Right cardiac atrium (tissue), 5 donors: Measurements from ENCODE around the gene PAX6. TPM values are rescaled to one million over a fixed set of nuclear protein-coding genes. Genes with fewer than 3 reads are reported as not detected.

Experiments
- ATAC-seq, 2 donors: fragments of 200-7000 bp; cut with Tn5 transposase; one replicate each; pipeline versions ENCODE4 v1.8.0 to v1.9.1; 2020; ENCODE audit warnings: moderate library complexity in 2 of 2, mild to moderate bottlenecking in 1 of 2
- DNase-seq, 3 donors: peaks; one replicate each; pipeline ENCODE4 v3.0.0-alpha.2; 2020
- H3K27ac ChIP-seq: one replicate; pipeline ENCODE4 v1.5.1; 2013; ENCODE audit warnings: mild to moderate bottlenecking, low read length, control low read depth, moderate library complexity
- H3K27me3 ChIP-seq: one replicate; pipeline ENCODE4 v1.6.1; 2013; ENCODE audit not compliant: control insufficient read depth, insufficient read depth
- H3K4me1 ChIP-seq: one replicate; pipeline ENCODE4 v1.6.1; 2013; ENCODE audit warnings: low read length; ENCODE audit not compliant: control insufficient read depth, insufficient read depth
- H3K4me3 ChIP-seq: one replicate; pipeline ENCODE4 v1.5.1; 2013; ENCODE audit warnings: low read length, control low read depth
- H3K9me3 ChIP-seq: one replicate; pipeline ENCODE4 v1.6.1; 2013; ENCODE audit warnings: low read length; ENCODE audit not compliant: control insufficient read depth
- WGBS: extraction: QIAGEN DNeasy Blood & Tissue Kit; methylation state at CpG from one replicate; pipeline ENCODE4 v1.1.7; 2013; 5-methylcytosine and 5-hydroxymethylcytosine counted together
- intact Hi-C, 4 donors: fragments of 100-400 bp; cut with DNase I; formaldehyde crosslinking; loops; one replicate each; pipeline versions ENCODE4 v1.11.0 to v1.14.0; 2022 to 2023
- polyA plus RNA-seq: library from polyadenylated mRNA; stranded (reverse); fragments of 200-250 nt; gene quantifications from one replicate; pipeline ENCODE4 v1.2.3, GENCODE V29; 2013
- total RNA-seq, 4 donors: library from RNA; stranded (reverse); fragmentation: NEBNext Ultra II Directional; extraction: Animal tissue kit (Norgen Biotek cat#: 25700); gene quantifications; one replicate each; pipeline ENCODE4 v1.2.1, GENCODE V29; 2021
- donor health status: healthy with polysubstance abuse.
- donor health status: DM: no; HTN: yes; CAD: no.
- donor health status: DM: no; HTN: no; CAD: no.
- donor health status: DM: no; HTN: yes; CAD: no; lungs with severe emphysema.
- donor health status: DM: yes; HTN: yes; CAD: no.

PAX6 gene
- total and polyA plus RNA-seq, 5 donors, result 0.02 TPM; not detected in 4

- ATAC-seq (no peak), DNase-seq (no peak)
- no peak overlapping the region for H3K27ac ChIP-seq
- no peaks in the 10 kb centered on the region for H3K9me3 ChIP-seq
- no peaks in the 10 kb centered on the region for H3K4me1 ChIP-seq
- intact Hi-C loops, result no loop called here
- WGBS, result 26% methylated on average over 7 of the region's 7 CpGs
- H3K27me3 ChIP-seq, result peaks cover 10% of the 10 kb centered on the region
- no peak overlapping the region for H3K4me3 ChIP-seq
Measured at GRCh38 chr11:31828217-31828616, 17.1 kb upstream of the PAX6 start.

- intact Hi-C loops, result no loop called here
- Histone ChIP-seq H3K4me3 (no peak overlapping the region), H3K27me3 (peaks cover 8% of the 10 kb centered on the region), H3K27ac (no peak overlapping the region), H3K9me3 (no peaks in the 10 kb centered on the region), H3K4me1 (no peaks in the 10 kb centered on the region)
- 7% methylated on average over 18 of the region's 18 CpGs for WGBS
- DNase-seq (no peak), ATAC-seq (no peak)
Measured at GRCh38 chr11:31827455-31828206, 16.5 kb upstream of the PAX6 start.

- WGBS, result 5% methylated on average over 55 of the region's 55 CpGs
- Histone ChIP-seq H3K27me3 (peaks cover 4% of the 10 kb centered on the region), H3K4me1 (no peaks in the 10 kb centered on the region), H3K4me3 (no peak overlapping the region), H3K9me3 (no peaks in the 10 kb centered on the region), H3K27ac (no peak overlapping the region)
- no peak for DNase-seq
- ATAC-seq, result no peak
- intact Hi-C loops, result no loop called here
Measured at GRCh38 chr11:31826536-31827438, 15.7 kb upstream of the PAX6 start.

- Histone ChIP-seq H3K27me3 (peaks cover 4% of the 10 kb centered on the region), H3K9me3 (no peaks in the 10 kb centered on the region), H3K4me3 (no peak overlapping the region), H3K27ac (no peak overlapping the region), H3K4me1 (no peaks in the 10 kb centered on the region)
- DNase-seq, result peak in 1 of 3 donors; percentile 41
- ATAC-seq, result no peak
- WGBS, result 5% methylated on average over 37 of the region's 37 CpGs
- intact Hi-C loops, result no loop called here
Measured at GRCh38 chr11:31825838-31826484, 14.8 kb upstream of the PAX6 start.

- Histone ChIP-seq H3K4me3 (no peak overlapping the region), H3K4me1 (no peaks in the 10 kb centered on the region), H3K27me3 (peaks cover 4% of the 10 kb centered on the region), H3K9me3 (no peaks in the 10 kb centered on the region), H3K27ac (no peak overlapping the region)
- ATAC-seq (no peak), DNase-seq (no peak)
- 5% methylated on average over 52 of the region's 52 CpGs for WGBS
- intact Hi-C loops, result no loop called here
Measured at GRCh38 chr11:31824879-31825837, 14.0 kb upstream of the PAX6 start.

GRCh38 chr11:31824332-31824878 lies 13.3 kb upstream of the PAX6 start:
- no peaks in the 10 kb centered on the region for H3K27me3 ChIP-seq
- no peak overlapping the region for H3K27ac ChIP-seq
- no peaks in the 10 kb centered on the region for H3K9me3 ChIP-seq
- no peak for DNase-seq
- no peak overlapping the region for H3K4me3 ChIP-seq
- intact Hi-C loops, result no loop called here
- WGBS, result 9% methylated on average over 18 of the region's 18 CpGs
- H3K4me1 ChIP-seq, result no peaks in the 10 kb centered on the region
- no peak for ATAC-seq

- H3K27ac ChIP-seq, result no peak overlapping the region
- intact Hi-C loops, result no loop called here
- WGBS, result 12% methylated on average over 24 of the region's 24 CpGs
- DNase-seq, result no peak
- ATAC-seq, result no peak
- no peak overlapping the region for H3K4me3 ChIP-seq
- no peaks in the 10 kb centered on the region for H3K27me3 ChIP-seq
- H3K9me3 ChIP-seq, result no peaks in the 10 kb centered on the region
- no peaks in the 10 kb centered on the region for H3K4me1 ChIP-seq
Measured at GRCh38 chr11:31823644-31824331, 12.7 kb upstream of the PAX6 start.

GRCh38 chr11:31822927-31823643 lies 12.0 kb upstream of the PAX6 start:
- no peak overlapping the region for H3K4me3 ChIP-seq
- no peak overlapping the region for H3K27ac ChIP-seq
- no peaks in the 10 kb centered on the region for H3K27me3 ChIP-seq
- ATAC-seq (no peak), DNase-seq (no peak)
- intact Hi-C loops, result no loop called here
- H3K9me3 ChIP-seq, result no peaks in the 10 kb centered on the region
- 43% methylated on average over 14 of the region's 14 CpGs for WGBS
- H3K4me1 ChIP-seq, result no peaks in the 10 kb centered on the region

GRCh38 chr11:31822175-31822926 lies 11.2 kb upstream of the PAX6 start:
- Histone ChIP-seq H3K4me3 (no peak overlapping the region), H3K4me1 (peaks cover 4% of the 10 kb centered on the region), H3K27me3 (no peaks in the 10 kb centered on the region), H3K27ac (no peak overlapping the region), H3K9me3 (no peaks in the 10 kb centered on the region)
- intact Hi-C loops, result no loop called here
- 30% methylated on average over 17 of the region's 17 CpGs for WGBS
- no peak for DNase-seq
- no peak for ATAC-seq
